Astrocyte (in vitro differentiated cells and primary cell): ENCODE data around the gene ZMYND19.

Source experiments
- CTCF ChIP-seq: IDR thresholded peaks from 2 replicates; pipeline ENCODE4 v1.5.1; 2011; ENCODE audit warnings: low read depth, mild to moderate bottlenecking, inconsistent platforms, low read length, moderate library complexity; ENCODE audit not compliant: insufficient read depth
- EZH2 ChIP-seq: IDR thresholded peaks from 2 replicates; pipeline ENCODE4 v1.6.1; 2012; ENCODE audit warnings: mild to moderate bottlenecking, low read length, inconsistent platforms; ENCODE audit not compliant: insufficient read depth

DNA sequence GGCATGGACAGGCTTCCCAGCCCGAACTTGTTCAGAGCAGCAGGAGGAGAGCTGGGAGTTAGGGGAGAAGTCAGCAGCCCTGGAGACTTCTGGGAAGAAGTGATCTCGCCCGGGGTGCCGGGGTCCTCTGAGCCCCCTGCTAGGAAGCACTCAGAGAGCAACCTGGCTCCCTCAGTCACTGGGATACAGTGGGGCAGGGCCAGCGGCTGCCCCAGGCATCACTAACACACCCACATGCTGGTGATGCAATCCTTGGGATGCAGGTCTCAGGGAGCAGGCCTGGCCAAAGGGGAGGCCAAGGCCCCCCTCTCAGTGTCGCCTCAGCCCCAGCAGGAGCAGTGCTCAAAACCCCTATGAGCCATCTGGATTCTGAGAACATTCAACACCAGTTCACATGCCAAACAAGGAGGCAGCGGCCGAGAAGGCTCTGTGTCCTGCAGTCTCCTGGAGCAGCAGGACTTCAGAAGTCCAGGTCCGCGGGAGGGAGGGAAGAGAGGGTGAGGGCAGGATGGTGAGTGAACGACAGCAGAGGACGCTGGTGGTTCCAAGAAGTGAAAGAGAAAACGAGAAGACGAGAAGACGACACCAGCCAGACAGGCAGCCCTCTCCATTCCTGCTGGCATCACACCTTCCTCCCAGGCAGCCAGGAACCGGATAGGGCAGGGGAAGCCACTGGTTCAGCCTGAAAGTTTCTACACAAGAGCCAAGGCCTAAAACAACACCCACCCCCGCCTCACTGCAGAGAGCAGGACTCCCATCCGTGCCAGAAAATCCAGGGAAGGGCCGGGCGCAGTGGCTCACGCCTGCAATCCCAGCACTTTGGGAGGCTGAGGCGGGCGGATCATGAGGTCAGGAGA lies 42.4 kb downstream of the ZMYND19 start:
- TF ChIP-seq CTCF (no peak), EZH2 (no peak)
